ENCODE data around the gene ACTA2. TPM values are rescaled to one million over a fixed set of nuclear protein-coding genes. Genes with fewer than 3 reads are reported as not detected.

ACTA2 gene
- total RNA-seq, 1 donor from 2014 or later, result 9.0 TPM

DNA sequence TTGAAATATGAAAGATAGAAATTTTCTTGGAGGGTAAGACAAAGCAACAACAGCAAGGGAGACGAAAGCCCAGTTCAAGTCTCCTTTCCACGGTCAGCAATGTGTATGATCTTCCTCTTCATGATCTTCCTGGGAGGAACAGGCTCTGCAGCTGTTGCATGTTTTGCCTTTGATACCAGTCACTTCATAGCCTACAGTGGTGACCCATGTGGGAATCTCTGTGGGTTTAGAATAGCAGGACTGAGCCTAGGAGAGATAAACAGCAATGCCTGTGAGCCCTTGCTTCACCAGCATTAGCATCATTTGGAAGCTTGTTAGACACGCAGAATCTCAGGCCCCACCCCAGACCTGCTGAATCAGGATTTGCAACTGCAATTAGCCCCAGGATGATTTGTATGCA lies 40.7 kb downstream of the ACTA2 start:
- DNase-seq (ENCODE audit: low read depth) (no peak), FAIRE-seq (peak; percentile 32)
- Histone ChIP-seq H3K4me3 (ENCODE audit: low read depth, low read length) (no peak overlapping the region), H3K27me3 (ENCODE audit: control insufficient read depth, insufficient read depth, low read length) (no peaks in the 10 kb centered on the region), H3K36me3 (ENCODE audit: control insufficient read depth, insufficient read depth, low read length) (no peaks in the 10 kb centered on the region)
- TF ChIP-seq, protein P1, sequence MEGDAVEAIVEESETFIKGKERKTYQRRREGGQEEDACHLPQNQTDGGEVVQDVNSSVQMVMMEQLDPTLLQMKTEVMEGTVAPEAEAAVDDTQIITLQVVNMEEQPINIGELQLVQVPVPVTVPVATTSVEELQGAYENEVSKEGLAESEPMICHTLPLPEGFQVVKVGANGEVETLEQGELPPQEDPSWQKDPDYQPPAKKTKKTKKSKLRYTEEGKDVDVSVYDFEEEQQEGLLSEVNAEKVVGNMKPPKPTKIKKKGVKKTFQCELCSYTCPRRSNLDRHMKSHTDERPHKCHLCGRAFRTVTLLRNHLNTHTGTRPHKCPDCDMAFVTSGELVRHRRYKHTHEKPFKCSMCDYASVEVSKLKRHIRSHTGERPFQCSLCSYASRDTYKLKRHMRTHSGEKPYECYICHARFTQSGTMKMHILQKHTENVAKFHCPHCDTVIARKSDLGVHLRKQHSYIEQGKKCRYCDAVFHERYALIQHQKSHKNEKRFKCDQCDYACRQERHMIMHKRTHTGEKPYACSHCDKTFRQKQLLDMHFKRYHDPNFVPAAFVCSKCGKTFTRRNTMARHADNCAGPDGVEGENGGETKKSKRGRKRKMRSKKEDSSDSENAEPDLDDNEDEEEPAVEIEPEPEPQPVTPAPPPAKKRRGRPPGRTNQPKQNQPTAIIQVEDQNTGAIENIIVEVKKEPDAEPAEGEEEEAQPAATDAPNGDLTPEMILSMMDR (IDR thresholded peaks at IDR 0.05; ENCODE audit: insufficient read depth, low read length, severe bottlenecking), result no peak

DNA sequence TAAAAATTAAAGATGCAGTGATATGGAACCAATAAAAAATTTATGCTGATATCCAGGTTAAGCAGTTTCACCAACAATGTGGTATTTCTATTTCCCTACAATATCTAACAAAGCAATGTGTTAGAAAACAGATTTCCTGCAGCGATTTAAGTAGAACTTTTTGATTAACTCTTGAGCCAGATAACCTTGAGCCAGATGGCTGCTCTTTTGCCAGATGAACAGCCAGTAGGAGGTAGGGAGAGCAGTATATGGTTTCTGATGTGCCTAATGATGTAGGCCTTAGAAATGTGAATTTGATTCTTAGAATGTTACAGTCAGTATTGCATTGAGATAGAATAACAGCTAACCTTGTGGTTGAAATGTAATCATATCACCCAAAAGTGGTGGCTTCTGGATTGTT lies 41.5 kb downstream of the ACTA2 start:
- no peak overlapping the region for H3K4me3 ChIP-seq (ENCODE audit: low read depth, low read length)
- DNase-seq (ENCODE audit: low read depth) (no peak), FAIRE-seq (no peak)
- H3K27me3 ChIP-seq (ENCODE audit: control insufficient read depth, insufficient read depth, low read length), result no peaks in the 10 kb centered on the region
- H3K36me3 ChIP-seq (ENCODE audit: control insufficient read depth, insufficient read depth, low read length), result no peaks in the 10 kb centered on the region
- TF ChIP-seq, protein P1 (IDR thresholded peaks at IDR 0.05; ENCODE audit: insufficient read depth, low read length, severe bottlenecking), result no peak

DNA sequence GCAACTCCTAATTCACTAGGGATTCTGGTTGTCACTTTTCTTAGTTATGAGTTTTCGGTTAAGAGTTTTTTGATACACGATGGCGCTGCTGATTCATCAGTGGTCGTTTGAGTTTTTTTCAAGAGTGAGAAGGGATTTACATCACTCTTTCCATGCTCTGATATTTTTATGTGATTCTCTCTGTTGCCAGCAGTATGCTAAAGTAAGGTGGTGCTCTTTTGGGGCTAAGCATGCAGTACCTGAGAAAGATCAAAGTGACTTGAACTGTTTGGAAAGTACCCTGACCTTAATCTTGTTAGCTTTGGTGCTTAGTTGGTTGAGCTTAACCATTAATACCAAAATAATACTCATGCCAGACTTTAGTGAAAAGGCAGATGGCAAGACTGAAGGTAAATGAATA lies 44.4 kb downstream of the ACTA2 start:
- no peaks in the 10 kb centered on the region for H3K36me3 ChIP-seq (ENCODE audit: control insufficient read depth, insufficient read depth, low read length)
- FAIRE-seq (peak; percentile 43), DNase-seq (ENCODE audit: low read depth) (no peak)
- no peaks in the 10 kb centered on the region for H3K27me3 ChIP-seq (ENCODE audit: control insufficient read depth, insufficient read depth, low read length)
- TF ChIP-seq, protein P1 (IDR thresholded peaks at IDR 0.05; ENCODE audit: insufficient read depth, low read length, severe bottlenecking), result no peak
- H3K4me3 ChIP-seq (ENCODE audit: low read depth, low read length), result no peak overlapping the region

DNA sequence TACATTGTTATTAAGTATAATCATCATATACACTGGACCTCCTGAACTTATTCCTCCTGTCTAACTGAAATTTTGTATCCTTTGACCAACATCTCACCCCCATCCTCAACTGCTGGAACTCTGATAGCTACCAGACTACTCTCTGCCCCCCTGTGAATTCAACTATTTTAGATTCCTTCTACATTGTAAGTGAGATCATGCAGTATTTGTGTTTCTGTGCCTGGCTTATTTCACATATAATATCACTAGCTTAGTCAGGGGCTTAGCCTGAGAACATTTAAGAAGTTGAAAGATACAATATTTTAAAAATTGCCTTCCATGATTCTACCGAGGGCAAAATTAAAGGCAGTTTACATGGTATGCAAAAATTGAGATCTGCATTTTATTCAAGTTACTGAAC lies 45.7 kb downstream of the ACTA2 start:
- FAIRE-seq, result no peak
- TF ChIP-seq, protein P1 (IDR thresholded peaks at IDR 0.05; ENCODE audit: insufficient read depth, low read length, severe bottlenecking), result no peak
- no peaks in the 10 kb centered on the region for H3K27me3 ChIP-seq (ENCODE audit: control insufficient read depth, insufficient read depth, low read length)
- DNase-seq (ENCODE audit: low read depth), result no peak
- no peak overlapping the region for H3K4me3 ChIP-seq (ENCODE audit: low read depth, low read length)
- H3K36me3 ChIP-seq (ENCODE audit: control insufficient read depth, insufficient read depth, low read length), result no peaks in the 10 kb centered on the region

DNA sequence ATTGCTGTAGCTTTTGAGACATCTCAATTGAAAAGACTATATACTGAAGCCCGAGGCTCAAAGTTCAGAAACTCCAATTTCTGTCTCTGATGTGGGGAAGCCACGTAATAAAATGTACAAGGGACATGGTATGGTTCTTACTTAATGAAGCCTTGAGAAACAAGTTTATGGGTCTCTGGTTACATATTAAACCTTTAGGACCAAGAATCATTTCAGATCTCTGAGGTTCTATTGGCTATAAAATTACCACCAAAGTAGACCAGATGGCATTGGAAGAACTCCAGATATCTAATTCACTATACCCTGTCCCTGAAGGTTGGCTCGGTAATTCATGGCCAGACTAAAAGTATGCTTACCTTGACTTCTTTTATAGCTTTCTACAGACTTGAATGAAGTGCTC lies 48.9 kb downstream of the ACTA2 start:
- FAIRE-seq (no peak), DNase-seq (ENCODE audit: low read depth) (no peak)
- Histone ChIP-seq H3K4me3 (ENCODE audit: low read depth, low read length) (no peak overlapping the region), H3K36me3 (ENCODE audit: control insufficient read depth, insufficient read depth, low read length) (no peaks in the 10 kb centered on the region), H3K27me3 (ENCODE audit: control insufficient read depth, insufficient read depth, low read length) (no peaks in the 10 kb centered on the region)
- TF ChIP-seq, protein P1 (IDR thresholded peaks at IDR 0.05; ENCODE audit: insufficient read depth, low read length, severe bottlenecking), result no peak

DNA sequence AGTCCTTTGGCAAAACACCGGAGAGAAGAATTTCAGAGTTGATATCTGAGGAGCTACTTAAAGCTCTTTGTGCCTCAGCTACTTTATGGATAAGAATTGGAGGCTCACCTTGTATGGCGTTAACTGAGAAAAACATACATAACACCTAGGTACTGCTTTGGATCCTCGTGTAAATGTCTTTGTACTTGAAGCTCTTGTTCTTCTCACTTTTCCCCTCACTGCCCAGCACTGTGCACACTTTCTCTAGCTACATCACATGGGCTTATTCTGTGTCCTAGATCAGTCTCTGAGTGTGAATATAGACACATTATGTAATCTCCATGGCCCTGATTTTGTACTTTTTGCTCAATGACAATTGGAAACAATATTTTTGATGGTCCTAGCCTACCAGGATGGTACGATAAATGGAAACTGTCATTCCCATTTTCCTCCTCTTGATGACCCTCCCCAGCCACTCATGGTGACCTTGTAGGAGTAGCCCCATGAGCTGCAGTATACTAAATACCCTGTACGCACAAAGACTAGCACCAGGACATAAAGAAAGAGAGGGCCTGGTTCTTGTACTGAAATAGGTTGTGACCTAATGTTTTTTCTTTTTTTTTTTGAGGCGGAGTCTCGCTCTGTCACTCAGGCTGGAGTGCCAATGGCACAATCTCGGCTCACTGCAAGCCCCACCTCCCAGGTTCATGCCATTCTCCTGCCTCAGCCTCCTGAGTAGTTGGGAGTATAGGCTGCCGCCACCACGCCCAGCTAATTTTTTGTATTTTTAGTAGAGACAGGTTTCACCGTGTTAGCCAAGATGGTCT lies 50.4 kb downstream of the ACTA2 start:
- FAIRE-seq (no peak), DNase-seq (ENCODE audit: low read depth) (no peak)
- H3K4me3 ChIP-seq (ENCODE audit: low read depth, low read length), result no peak overlapping the region
- TF ChIP-seq, protein P1 (IDR thresholded peaks at IDR 0.05; ENCODE audit: insufficient read depth, low read length, severe bottlenecking), result no peak
- H3K27me3 ChIP-seq (ENCODE audit: control insufficient read depth, insufficient read depth, low read length), result no peaks in the 10 kb centered on the region
- no peaks in the 10 kb centered on the region for H3K36me3 ChIP-seq (ENCODE audit: control insufficient read depth, insufficient read depth, low read length)

Data from bronchial epithelial cell (primary cell).